MG63 (cell line): ENCODE measurements around the gene C6orf89. TPM values are rescaled to one million over a fixed set of nuclear protein-coding genes. Genes with fewer than 3 reads are reported as not detected.

ENCODE experiments used
- DNase-seq: peaks from one replicate; pipeline ENCODE4 v3.0.0-alpha.2; 2020
- H3K27me3 ChIP-seq: fragments of 250-450 bp; sonication (Bioruptor Pico); 2 replicates; pipeline ENCODE4 v1.5.1; 2020; ENCODE audit warnings: mild to moderate bottlenecking, moderate library complexity
- H3K36me3 ChIP-seq: fragments of 250-450 bp; sonication (Bioruptor Pico); 2 replicates; pipeline ENCODE4 v1.5.1; 2020; ENCODE audit warnings: mild to moderate bottlenecking, moderate library complexity
- H3K4me3 ChIP-seq: fragments of 250-450 bp; sonication (Bioruptor Pico); 2 replicates; pipeline ENCODE4 v1.5.1; 2020; ENCODE audit warnings: mild to moderate bottlenecking, moderate library complexity
- H3K9me3 ChIP-seq: fragments of 250-450 bp; sonication (Bioruptor Pico); 2 replicates; pipeline ENCODE4 v1.5.1; 2020; ENCODE audit warnings: mild to moderate bottlenecking, moderate library complexity
- total RNA-seq: library from RNA; depleted of rRNA; stranded (reverse); fragments of >200 nt; shearing (Covaris generic); gene quantifications from 2 replicates; pipeline ENCODE4 v1.2.3, GENCODE V29; 2014; ENCODE audit warnings: low replicate concordance; rRNA removed

The C6orf89 gene
- total RNA-seq, result 19.6 and 32.0 TPM in 2 replicates

DNA sequence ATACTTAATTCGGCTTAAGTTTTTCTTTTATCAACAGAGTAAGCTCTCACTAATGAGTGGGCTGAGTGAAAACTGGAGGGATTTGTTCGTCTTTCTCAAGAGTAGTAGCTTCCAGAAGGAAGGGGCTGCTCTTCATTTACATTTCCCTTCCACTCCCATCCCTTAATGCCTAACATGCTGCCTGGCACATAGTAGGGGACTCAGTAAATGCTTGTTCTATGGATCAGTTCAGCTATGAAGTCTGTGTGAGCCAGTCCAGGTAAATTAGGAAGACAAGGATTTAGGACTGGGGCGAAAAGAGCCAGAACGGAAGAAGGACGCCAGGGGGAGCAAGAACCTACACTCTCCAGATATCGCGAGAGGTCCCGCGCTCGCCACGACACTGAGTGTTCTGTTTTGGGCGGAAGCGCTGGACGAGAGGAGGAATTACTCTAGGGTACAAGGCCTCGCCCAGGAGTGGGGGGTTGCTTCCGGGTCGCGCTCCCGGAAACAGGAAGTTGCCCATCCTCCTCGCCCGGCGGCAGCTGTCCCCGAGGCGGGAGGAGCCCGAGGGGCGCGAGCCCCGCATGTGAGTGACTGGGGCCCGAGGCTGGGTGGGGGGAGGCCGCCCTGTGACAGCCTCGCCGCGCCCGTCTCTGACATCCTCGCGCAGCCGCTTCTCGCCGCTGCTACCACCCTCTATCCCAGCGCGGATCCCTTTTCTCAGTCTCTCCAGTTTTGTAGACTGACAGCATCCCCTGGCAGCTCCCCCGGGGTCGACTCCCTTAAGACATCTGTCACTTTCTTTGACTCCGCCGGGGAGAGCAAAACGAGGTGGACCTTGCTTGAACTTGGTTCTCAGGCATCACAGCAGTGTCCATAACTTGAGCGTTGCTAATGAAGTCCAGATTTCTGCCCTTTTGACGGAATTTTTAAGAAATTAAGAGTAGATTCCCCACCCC, at the start of gene C6orf89:
Gene C6orf89 (plus strand): TSS at position 492 of the 941 bp plus-strand sequence. CDS start 13,493 bp downstream, outside the sequence.
- H3K9me3 ChIP-seq, result no peaks in the 10 kb centered on the region
- no peaks in the 10 kb centered on the region for H3K27me3 ChIP-seq
- H3K36me3 ChIP-seq, result no peaks in the 10 kb centered on the region; the same call in 1 of the 2 replicates

GRCh38 chr6:36836111-36837021, 49.4 kb upstream of the C6orf89 start:
- Histone ChIP-seq H3K9me3 (no peaks in the 10 kb centered on the region), H3K4me3 (no peak overlapping the region), H3K36me3 (no peaks in the 10 kb centered on the region), H3K27me3 (0 out of 2 replicates have a peak, but pooled peaks cover 2% of the 10 kb centered on the region)
- DNase-seq, result no peak

More for the DNA sequence above, at the start of gene C6orf89:
- peak within 1 kb of the TSS; percentile 71 for H3K4me3 ChIP-seq
- peak; percentile 97 for DNase-seq

DNA sequence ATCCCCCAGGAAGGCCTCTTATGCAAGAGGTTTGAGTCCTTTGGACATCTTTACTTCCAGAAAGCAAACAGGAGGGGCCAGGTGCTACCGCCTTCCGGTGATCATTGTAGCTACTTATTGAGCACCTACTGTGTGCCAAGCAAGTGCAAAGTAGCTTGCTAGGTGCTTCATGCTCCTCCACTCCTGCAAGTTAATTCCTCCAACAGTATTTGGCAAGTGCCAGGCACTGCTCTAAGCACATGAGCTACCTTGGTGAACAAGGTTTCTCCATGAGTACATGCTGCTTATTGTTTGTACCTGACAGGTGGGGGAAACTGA, 48.8 kb upstream of the C6orf89 start:
- 0 out of 2 replicates have a peak, but pooled peaks cover 2% of the 10 kb centered on the region for H3K27me3 ChIP-seq

GRCh38 chr6:36837686-36838085, 48.1 kb upstream of the C6orf89 start:
- no peaks in the 10 kb centered on the region for H3K36me3 ChIP-seq
- DNase-seq, result no peak
- no peaks in the 10 kb centered on the region for H3K9me3 ChIP-seq
- 0 out of 2 replicates have a peak, but pooled peaks cover 2% of the 10 kb centered on the region for H3K27me3 ChIP-seq
- no peak overlapping the region for H3K4me3 ChIP-seq

More for the DNA sequence above, 48.8 kb upstream of the C6orf89 start:
- H3K36me3 ChIP-seq, result no peaks in the 10 kb centered on the region
- no peak for DNase-seq
- no peaks in the 10 kb centered on the region for H3K9me3 ChIP-seq
- H3K4me3 ChIP-seq, result no peak overlapping the region

- Histone ChIP-seq H3K27me3 (0 out of 2 replicates have a peak, but pooled peaks cover 2% of the 10 kb centered on the region), H3K9me3 (no peaks in the 10 kb centered on the region), H3K4me3 (peak within 1 kb of the TSS; percentile 36), H3K36me3 (no peaks in the 10 kb centered on the region)
- DNase-seq, result no peak
Observed at GRCh38 chr6:36838896-36839748, 46.6 kb upstream of the C6orf89 start, which contains the start of gene CPNE5. Gene CPNE5 (minus strand): TSS chr6:36839444. CDS start chr6:36839377, 67 bp downstream.

- peak overlapping the region; percentile 36 for H3K4me3 ChIP-seq
- H3K9me3 ChIP-seq, result no peaks in the 10 kb centered on the region
- H3K36me3 ChIP-seq, result no peaks in the 10 kb centered on the region
- H3K27me3 ChIP-seq, result 0 out of 2 replicates have a peak, but pooled peaks cover 2% of the 10 kb centered on the region
- peak; percentile 48 for DNase-seq
Observed at GRCh38 chr6:36839749-36840431, 45.9 kb upstream of the C6orf89 start.

DNA sequence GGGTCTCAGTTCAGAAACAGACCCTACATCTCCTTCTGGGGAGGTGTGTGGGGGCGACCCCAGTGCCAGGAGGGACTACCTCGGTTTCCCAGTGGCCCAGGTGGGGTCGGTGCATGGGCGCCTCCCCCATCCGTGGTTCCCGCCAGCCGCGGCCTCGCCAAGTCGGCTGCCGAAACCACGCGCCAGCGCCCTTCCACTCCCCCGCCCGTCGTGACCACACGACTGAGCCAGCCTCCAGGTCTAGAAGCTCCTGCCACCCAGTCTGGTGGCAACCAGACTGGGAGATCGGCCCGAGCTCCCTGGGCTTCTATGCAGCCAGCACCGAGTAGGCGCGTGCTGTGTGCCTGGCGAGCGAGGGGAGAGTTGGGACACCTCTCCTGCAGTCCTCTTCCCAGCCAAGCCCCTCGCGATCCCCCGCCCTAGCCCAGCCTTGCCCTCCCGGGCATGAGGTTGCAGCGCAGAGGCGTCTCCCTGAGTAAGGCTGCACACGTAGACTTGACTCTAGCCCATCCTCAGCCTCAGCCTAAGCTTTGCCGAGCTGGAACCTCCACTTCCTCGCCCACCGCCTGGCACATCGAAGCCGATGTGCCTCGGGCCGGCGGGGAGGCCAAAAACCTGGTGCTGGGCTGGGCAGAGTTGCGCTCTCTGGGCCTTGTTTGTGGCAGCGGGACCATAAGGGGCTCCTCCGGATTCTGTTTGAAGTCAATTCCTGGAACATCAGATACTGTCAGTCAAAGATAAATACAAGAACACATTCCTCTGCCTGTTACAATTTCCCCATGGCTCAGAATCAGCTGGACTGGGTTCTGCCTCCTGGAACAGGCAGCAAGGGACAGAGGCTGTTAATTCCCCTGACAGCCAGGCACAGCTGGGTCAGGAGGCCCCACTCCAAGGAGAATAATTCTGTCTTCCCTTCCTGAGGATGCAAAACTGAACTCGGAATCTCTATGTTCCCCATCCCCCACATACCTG, 45.0 kb upstream of the C6orf89 start:
- no peaks in the 10 kb centered on the region for H3K9me3 ChIP-seq
- no peaks in the 10 kb centered on the region for H3K36me3 ChIP-seq
- H3K27me3 ChIP-seq, result 0 out of 2 replicates have a peak, but pooled peaks cover 2% of the 10 kb centered on the region
- peak overlapping the region; percentile 36 for H3K4me3 ChIP-seq
- DNase-seq, result no peak

DNA sequence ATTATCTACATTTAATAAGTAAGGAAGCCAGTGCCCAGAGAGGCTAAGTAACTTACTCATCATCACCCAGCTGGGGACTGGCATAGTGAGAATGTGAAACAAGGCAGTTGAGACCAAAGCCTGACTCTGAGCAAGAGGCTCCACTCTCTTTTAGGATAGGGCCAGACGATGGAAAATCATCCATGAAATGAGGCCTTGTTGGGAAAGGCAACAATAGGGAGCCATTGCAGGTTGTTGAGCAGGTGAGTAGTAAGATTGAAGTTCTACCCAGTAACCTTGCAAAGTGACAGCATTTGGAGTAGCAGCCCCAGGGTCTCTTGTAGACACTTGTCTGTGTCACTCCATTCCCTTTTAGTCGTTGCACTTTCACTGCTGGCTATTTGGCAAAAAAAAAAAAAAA, 44.0 kb upstream of the C6orf89 start:
- Histone ChIP-seq H3K27me3 (0 out of 2 replicates have a peak, but pooled peaks cover 2% of the 10 kb centered on the region), H3K9me3 (no peaks in the 10 kb centered on the region), H3K4me3 (no peak overlapping the region), H3K36me3 (no peaks in the 10 kb centered on the region)
- DNase-seq, result no peak

- DNase-seq, result peak; percentile 38
- no peak overlapping the region for H3K4me3 ChIP-seq
- no peaks in the 10 kb centered on the region for H3K36me3 ChIP-seq
- 0 out of 2 replicates have a peak, but pooled peaks cover 2% of the 10 kb centered on the region for H3K27me3 ChIP-seq
- no peaks in the 10 kb centered on the region for H3K9me3 ChIP-seq
Observed at GRCh38 chr6:36843170-36843569, 42.6 kb upstream of the C6orf89 start.

DNA sequence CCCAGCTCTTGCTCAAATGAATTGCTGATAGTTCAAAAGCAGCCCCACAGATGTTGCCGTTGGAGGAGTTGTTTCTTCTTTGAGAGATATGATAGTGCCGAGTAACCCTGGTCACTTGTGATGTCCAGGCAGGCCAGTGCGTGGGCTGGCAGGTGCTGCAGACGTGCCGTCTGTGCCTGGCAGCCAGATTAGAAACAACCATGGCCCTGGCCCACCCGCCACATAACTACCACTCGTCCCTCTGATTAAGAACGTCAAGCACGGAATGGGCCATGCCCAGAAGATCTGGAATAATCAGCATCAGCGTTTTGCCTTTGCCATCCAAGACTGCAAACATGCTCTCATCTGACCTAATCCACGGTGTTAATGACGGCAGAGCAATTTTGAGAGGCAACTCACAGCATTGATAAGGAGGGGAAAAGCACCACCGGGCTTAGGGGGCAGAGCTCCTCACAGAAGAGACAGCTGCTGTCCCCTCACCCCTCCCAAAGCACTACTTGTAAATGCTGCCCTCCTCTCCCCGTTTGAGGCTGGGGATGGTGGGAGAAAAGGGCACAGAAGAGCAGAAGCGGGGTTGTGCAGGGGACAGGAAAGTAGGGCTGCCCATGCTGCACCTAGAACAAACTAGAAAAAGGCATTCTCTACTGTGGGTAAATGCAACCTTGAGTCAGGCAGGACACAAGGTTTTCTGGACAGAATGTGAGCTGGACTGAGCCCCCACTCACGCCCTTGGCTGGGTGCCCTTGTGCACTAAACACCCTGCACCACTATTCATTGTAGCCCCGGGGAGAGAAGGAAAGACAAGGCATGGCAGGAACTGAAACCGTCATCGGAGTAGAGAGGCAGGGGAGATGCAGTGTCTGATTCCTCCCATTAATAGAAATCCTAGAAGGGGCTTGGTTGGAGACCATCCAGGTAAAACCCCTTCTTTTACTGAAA, 41.3 kb upstream of the C6orf89 start:
- DNase-seq, result no peak
- Histone ChIP-seq H3K36me3 (no peaks in the 10 kb centered on the region), H3K4me3 (no peak overlapping the region), H3K27me3 (no peaks in the 10 kb centered on the region), H3K9me3 (no peaks in the 10 kb centered on the region)

DNA sequence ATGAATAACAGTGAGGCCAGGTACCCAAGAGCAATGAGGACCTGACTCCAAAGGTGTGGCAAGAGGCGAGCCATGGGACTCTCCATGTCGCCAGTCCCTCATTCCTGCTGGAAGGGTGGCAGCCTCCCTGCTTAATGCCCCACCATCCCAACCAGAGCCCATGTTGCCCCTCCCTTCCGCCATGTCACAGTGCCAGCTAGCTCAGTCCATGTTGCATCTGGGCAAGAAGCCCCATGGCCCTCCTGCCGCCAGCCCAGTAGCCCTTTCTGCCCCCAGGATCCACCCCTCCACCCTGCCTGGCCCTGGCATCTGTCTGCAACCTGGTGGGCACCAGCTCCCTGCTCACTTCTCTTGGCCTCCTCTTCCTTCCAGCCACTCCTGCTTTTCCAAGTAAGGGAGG, 40.5 kb upstream of the C6orf89 start:
- DNase-seq, result no peak
- no peak overlapping the region for H3K4me3 ChIP-seq
- H3K9me3 ChIP-seq, result no peaks in the 10 kb centered on the region
- H3K36me3 ChIP-seq, result no peaks in the 10 kb centered on the region
- no peaks in the 10 kb centered on the region for H3K27me3 ChIP-seq

DNA sequence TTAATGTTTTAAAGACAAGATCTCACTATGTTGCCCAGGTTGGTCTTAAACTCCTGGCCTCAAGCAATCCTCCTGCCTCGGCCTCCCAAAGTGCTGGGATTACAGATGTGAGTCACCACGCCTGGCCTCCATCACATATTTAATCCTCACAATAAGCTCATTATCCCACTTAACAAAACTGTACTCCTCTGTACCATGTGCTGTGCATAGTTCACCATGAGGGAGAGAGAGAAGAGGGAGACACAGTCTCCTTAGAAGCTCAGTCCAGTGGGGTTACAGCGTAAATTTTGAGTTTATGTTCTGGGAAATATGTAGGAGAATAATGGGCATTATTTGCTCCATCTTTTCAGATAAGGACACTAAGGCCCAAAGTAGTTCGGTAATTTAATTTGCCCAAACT, 38.6 kb upstream of the C6orf89 start:
- peaks cover 4% of the 10 kb centered on the region; the same call in 1 of the 2 replicates for H3K9me3 ChIP-seq
- no peaks in the 10 kb centered on the region for H3K27me3 ChIP-seq
- H3K36me3 ChIP-seq, result peaks cover 16% of the 10 kb centered on the region
- DNase-seq, result no peak
- no peak overlapping the region for H3K4me3 ChIP-seq

DNA sequence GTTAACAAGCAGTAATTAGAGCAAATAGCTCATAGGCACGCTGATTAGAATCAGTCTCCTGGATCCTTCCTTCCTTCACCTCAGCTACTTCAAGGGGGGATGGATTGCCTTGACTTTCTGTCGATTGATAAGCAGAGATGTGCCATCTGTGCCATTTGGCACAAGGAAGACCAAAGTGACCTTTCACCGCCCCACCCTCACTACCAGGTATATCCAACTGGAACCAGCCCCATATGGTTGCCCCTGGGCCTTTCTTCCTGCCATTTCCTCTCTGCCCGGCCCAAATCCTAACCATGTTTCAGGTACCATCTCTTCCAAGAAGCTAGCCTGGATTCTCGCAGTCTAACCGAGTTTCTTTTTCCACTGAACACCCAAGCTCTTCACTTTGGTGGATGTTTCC, 37.8 kb upstream of the C6orf89 start:
- peaks cover 4% of the 10 kb centered on the region; the same call in 1 of the 2 replicates for H3K9me3 ChIP-seq
- H3K4me3 ChIP-seq, result no peak overlapping the region
- peaks cover 25% of the 10 kb centered on the region for H3K36me3 ChIP-seq
- no peaks in the 10 kb centered on the region for H3K27me3 ChIP-seq
- DNase-seq, result no peak
